GM19463 (cell line): ENCODE data around the gene UQCRHL.
"Not testable (repeated sequence)": the region's sequence is repeated elsewhere in the genome, so short reads cannot be mapped to it uniquely, and the experiment has no call there.

Experiments used
- ATAC-seq: cut with Tn5 transposase; IDR thresholded peaks from one replicate; pipeline ENCODE4 v1.9.1; 2021; ENCODE audit warnings: mild to moderate bottlenecking, moderate library complexity; ENCODE audit not compliant: unreplicated experiment

UQCRHL gene

DNA sequence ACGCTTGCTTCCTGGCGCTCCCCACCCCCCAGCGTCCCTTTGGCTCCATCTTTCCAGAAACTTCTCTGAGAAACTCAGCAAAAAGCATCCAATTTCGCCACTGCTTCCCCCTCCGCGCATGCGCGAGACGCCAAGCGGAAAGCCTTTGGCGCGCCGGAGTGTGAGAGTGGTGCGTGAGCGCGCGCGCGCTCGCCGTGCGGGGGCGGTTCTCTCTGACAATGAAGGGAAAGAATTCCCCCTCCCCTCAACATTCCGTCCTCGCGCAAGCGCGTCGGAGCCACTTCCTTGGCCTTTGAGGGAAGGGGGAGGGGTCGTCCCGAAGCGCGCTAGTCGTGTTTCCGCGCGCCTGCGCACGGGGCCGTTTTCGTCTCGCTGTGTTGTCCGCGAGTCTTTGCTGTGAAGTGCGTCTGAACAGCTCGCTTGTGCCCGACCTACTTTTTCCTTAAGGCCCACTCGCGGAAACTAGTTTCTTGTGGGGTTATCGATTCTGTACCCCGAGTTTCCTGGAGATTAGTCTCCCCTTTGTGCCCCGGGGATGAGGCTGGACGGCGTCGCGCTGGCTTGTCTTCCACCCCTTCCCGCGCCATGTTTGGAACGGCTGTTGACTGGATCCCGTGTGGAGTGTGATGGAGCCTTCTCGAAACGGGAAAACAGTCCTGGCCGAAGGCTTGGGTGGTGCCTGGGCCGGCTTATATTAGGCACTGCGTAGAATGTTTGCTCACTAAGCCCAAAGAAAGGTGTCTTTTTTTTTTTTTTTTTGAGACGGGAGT lies 28.5 kb upstream of the UQCRHL start:
- peak; percentile 46 for ATAC-seq

GRCh38 chr1:15835205-15835740 lies 27.8 kb upstream of the UQCRHL start:
- ATAC-seq, result no peak

GRCh38 chr1:15834406-15835204 lies 27.2 kb upstream of the UQCRHL start:
- ATAC-seq, result peak; percentile 44

DNA sequence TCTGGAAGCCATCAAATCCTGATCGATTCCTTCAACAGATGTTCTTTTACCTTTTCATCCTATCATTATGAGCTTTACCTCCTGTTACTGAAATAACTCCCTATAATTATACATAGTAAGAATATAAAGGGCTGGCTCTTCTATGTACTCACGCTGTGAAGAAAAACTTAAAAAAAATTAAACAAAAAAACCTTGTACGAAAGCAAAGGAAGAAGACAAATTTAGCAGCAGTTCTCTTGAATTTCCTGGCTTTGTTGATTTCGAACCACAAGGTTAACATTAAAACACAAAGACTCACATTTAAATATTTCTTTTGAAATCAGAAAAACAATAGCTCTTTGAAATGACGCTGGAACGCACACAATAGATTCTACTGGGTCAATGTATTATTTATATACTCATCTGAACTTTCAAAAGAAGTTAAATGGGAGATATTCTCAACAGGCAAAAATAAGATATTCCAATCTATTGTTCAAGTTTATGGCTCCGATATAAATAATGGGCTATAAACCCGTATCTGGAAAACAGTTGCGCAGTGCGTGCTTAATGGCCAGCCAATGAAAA lies 26.5 kb upstream of the UQCRHL start:
- no peak for ATAC-seq

GRCh38 chr1:15833069-15833679 lies 25.7 kb upstream of the UQCRHL start:
- no peak for ATAC-seq

DNA sequence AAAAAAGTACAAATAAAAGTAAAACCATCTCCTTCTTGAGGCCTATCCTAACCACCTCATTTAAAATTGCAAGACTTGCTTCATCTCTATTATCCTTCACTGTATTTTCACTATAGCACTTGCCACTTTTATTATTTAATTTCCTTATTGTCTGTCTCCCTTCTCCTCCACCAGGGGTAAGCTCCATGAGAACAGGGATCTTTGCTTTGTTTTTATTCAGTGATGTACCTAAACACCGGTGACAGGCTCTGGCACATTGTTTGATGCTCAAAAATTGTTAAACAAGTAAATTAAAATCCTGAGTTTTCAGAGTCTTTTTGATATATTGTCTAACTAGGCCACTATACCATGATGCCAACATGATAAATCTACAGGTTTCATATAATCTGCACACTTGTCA lies 22.8 kb upstream of the UQCRHL start:
- no peak for ATAC-seq

DNA sequence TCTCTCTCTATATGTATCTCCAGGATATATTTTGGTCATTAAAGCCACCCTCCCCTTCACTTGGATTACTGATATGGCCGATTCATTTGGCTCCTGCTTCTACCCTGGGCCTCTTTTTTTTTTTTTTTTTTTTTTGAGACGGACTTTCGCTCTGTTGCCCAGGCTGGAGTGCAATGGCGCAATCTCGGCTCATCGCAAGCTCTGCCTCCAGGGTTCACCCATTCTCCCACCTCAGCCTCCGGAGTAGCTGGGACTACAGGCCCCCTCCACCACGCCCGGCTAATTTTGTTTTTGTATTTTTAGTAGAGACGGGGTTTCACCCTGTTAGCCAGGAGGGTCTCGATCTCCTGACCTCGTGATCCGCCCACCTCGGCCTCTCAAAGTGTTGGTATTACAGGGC lies 21.5 kb upstream of the UQCRHL start:
- ATAC-seq, result not testable (repeated sequence)

DNA sequence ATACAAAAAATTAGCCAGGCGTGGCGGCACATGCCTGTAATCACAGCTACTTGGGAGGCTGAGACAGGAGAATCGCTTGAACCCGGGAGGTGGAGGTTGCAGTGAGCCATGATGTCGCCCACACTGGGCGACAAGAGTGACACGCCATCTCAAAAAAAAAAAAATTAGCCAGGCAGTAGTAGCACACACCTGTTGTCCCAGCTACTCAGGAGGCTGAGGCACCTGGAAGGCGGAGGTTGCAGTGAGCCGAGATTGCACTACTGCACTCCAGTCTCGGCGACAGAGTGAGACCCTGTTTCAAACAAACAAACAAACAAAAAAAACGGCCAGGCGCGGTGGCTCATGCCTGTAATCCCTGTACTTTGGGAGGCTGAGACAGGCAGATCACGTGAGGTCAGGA lies 20.1 kb upstream of the UQCRHL start:
- ATAC-seq, result not testable (repeated sequence)

- ATAC-seq, result no peak
Observed at GRCh38 chr1:15826810-15827507, 19.5 kb upstream of the UQCRHL start.

DNA sequence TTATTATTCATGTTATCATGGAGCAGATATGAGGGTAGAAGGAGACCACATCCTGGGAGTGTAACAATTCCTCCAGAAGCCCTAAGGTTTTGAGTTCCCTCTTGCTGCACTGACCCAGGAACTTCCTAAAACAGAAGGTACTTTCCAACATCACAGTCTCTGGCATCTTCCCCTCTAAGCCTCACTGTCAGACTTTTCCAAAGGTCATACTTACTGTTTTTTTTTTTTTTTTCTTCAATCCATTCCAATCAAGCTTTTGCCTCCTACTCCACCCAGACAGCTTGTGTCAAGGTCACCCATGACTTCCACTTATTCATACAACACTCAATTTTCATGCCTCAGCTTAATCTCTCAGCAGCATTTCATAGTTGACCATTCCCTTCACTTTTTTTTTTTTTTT lies 18.4 kb upstream of the UQCRHL start:
- no peak for ATAC-seq

DNA sequence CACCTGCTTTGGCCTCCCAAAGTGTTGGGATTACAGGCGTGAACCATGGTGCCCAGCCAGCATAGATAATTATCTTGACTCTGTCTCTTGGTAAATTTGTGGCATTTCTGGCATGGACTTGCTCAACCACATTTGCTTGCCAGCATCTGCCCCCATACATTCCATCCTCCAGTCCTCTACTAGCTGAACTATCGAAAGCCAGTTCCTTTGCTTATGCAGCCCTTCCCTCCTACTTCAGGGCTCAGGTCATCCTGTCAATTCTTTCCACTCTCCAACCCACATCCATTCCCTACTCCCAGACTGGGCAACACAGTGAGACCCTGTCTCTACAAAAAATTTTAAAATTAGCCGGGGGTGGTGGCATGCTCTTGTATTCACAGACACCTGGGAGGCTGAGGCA lies 13.0 kb upstream of the UQCRHL start:
- ATAC-seq, result no peak

DNA sequence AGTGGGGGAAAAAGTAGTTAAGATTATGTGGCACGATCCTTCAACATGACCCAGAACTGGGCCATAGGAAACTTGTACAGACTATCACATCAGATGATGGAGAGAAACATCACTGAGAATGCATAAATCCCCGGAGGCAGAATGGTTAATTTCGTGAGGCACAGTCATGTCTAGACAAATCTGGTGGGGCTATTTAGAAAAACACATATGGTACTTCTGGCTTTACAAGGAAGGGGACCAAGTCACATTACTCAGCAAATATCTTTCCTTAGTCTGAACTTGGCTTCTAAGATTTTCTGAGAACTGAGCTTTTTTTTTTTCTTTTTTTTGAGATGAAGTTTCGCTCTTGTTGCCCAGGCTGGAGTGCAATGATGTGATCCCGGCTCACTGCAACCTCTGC lies 9.2 kb upstream of the UQCRHL start:
- ATAC-seq, result no peak

- ATAC-seq, result no peak
Observed at GRCh38 chr1:15810073-15810472, 2.6 kb upstream of the UQCRHL start.

DNA sequence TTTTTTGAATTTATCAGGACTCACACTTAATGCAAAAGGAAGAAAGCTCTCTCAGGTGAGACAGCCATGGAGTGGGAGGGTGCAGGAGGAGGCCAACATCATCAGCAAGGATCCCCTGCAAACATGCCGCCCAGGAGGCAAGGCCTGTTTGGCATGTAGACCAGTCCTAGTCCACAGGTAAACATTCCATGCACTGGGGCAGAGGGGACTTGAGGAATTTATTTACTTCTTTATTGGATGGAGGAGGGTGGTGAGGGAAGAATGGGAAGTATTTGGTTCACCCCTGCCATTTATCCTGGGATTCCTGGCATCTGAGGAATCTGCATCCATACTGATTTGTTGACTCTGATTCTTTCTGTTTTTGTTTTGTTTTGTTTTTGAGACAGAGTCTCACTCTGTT lies 1.5 kb upstream of the UQCRHL start:
- no peak for ATAC-seq

- ATAC-seq, result no peak
Observed at GRCh38 chr1:15807121-15807520, 328 bp downstream of the UQCRHL start.

GRCh38 chr1:15804060-15804459 lies 3.4 kb downstream of the UQCRHL start:
- ATAC-seq, result no peak

DNA sequence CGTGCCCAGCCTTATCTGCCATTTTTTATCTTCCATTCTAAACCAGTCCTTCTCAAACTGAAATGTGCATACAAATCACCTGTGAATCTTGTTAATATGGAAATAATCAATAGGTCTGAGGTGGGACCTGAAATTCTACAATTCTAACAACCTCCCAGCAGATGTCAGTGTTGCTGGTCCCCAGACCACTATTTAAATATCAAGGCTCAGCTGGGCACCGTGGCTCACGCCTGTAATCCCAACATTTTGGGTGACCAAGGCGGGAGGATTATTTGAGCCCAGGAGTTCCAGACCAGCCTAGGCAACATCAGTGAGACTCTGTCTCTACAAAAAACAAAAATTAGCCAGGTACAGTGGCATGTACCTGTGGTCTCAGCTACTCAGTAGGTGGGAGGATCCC lies 4.1 kb downstream of the UQCRHL start:
- ATAC-seq, result no peak

- no peak for ATAC-seq
Observed at GRCh38 chr1:15802234-15802965, 5.0 kb downstream of the UQCRHL start.

GRCh38 chr1:15799928-15800835 lies 7.3 kb downstream of the UQCRHL start:
- ATAC-seq, result no peak
